ENCODE measurements around the gene PRDM13. TPM values are rescaled to one million over a fixed set of nuclear protein-coding genes. Genes with fewer than 3 reads are reported as not detected.
"Not testable (repeated sequence)": the region's sequence is repeated elsewhere in the genome, so short reads cannot be mapped to it uniquely, and the experiment has no call there.

PRDM13 gene
- total RNA-seq, 1 experiment from 2014 or later: 2.6 TPM

- in situ Hi-C loops (cut with HindIII; ENCODE audit: low pct_unique_long_range_greater_than_20kb, low sequenced_read_pairs): no loop called here
- peak; percentile 86 for DNase-seq (ENCODE audit: low read depth, low spot score)
These were observed 13.7 kb upstream of the PRDM13 start for GRCh38 chr6:99592900-99593299.

- in situ Hi-C loops (cut with HindIII; ENCODE audit: low pct_unique_long_range_greater_than_20kb, low sequenced_read_pairs): not testable (repeated sequence)
These were observed 11.9 kb upstream of the PRDM13 start for GRCh38 chr6:99594696-99595095.

GRCh38 chr6:99602520-99603420 is 3.9 kb upstream of the PRDM13 start:
- in situ Hi-C loops (cut with HindIII; ENCODE audit: low pct_unique_long_range_greater_than_20kb, low sequenced_read_pairs): no loop called here
- DNase-seq (ENCODE audit: low read depth, low spot score): no peak

More at GRCh38 chr6:99594696-99595095, 11.9 kb upstream of the PRDM13 start:
- not testable (repeated sequence) for DNase-seq (ENCODE audit: low read depth, low spot score)

GRCh38 chr6:99603421-99604165 is 3.0 kb upstream of the PRDM13 start:
- no peak for DNase-seq (ENCODE audit: low read depth, low spot score)
- in situ Hi-C loops (cut with HindIII; ENCODE audit: low pct_unique_long_range_greater_than_20kb, low sequenced_read_pairs): no loop called here

GRCh38 chr6:99604166-99605073 is 2.2 kb upstream of the PRDM13 start:
- in situ Hi-C loops (cut with HindIII; ENCODE audit: low pct_unique_long_range_greater_than_20kb, low sequenced_read_pairs): no loop called here
- no peak for DNase-seq (ENCODE audit: low read depth, low spot score)

- in situ Hi-C loops (cut with HindIII; ENCODE audit: low pct_unique_long_range_greater_than_20kb, low sequenced_read_pairs): no loop called here
These were observed 1.4 kb upstream of the PRDM13 start for GRCh38 chr6:99605074-99605734.

GRCh38 chr6:99605911-99606655 is 550 bp upstream of the PRDM13 start:
- DNase-seq (ENCODE audit: low read depth, low spot score): no peak
- in situ Hi-C loops (cut with HindIII; ENCODE audit: low pct_unique_long_range_greater_than_20kb, low sequenced_read_pairs): no loop called here

More at GRCh38 chr6:99605074-99605734, 1.4 kb upstream of the PRDM13 start:
- no peak for DNase-seq (ENCODE audit: low read depth, low spot score)

GRCh38 chr6:99607416-99608036 is 893 bp downstream of the PRDM13 start:
- in situ Hi-C loops (cut with HindIII; ENCODE audit: low pct_unique_long_range_greater_than_20kb, low sequenced_read_pairs): no loop called here

GRCh38 chr6:99608059-99608885 is 1.6 kb downstream of the PRDM13 start:
- no peak for DNase-seq (ENCODE audit: low read depth, low spot score)
- in situ Hi-C loops (cut with HindIII; ENCODE audit: low pct_unique_long_range_greater_than_20kb, low sequenced_read_pairs): no loop called here

More at GRCh38 chr6:99607416-99608036, 893 bp downstream of the PRDM13 start:
- no peak for DNase-seq (ENCODE audit: low read depth, low spot score)

- in situ Hi-C loops (cut with HindIII; ENCODE audit: low pct_unique_long_range_greater_than_20kb, low sequenced_read_pairs): no loop called here
- no peak for DNase-seq (ENCODE audit: low read depth, low spot score)
These were observed 2.4 kb downstream of the PRDM13 start for GRCh38 chr6:99608886-99609482.

- DNase-seq (ENCODE audit: low read depth, low spot score): no peak
- in situ Hi-C loops (cut with HindIII; ENCODE audit: low pct_unique_long_range_greater_than_20kb, low sequenced_read_pairs): no loop called here
These were observed 3.4 kb downstream of the PRDM13 start for GRCh38 chr6:99609905-99610489.

GRCh38 chr6:99611148-99611547 is 4.5 kb downstream of the PRDM13 start:
- in situ Hi-C loops (cut with HindIII; ENCODE audit: low pct_unique_long_range_greater_than_20kb, low sequenced_read_pairs): no loop called here

GRCh38 chr6:99612551-99613408 is 6.1 kb downstream of the PRDM13 start:
- no peak for DNase-seq (ENCODE audit: low read depth, low spot score)
- in situ Hi-C loops (cut with HindIII; ENCODE audit: low pct_unique_long_range_greater_than_20kb, low sequenced_read_pairs): no loop called here

More at GRCh38 chr6:99611148-99611547, 4.5 kb downstream of the PRDM13 start:
- no peak for DNase-seq (ENCODE audit: low read depth, low spot score)

- in situ Hi-C loops (cut with HindIII; ENCODE audit: low pct_unique_long_range_greater_than_20kb, low sequenced_read_pairs): no loop called here
- peak; percentile 10 for DNase-seq (ENCODE audit: low read depth, low spot score)
These were observed 6.7 kb downstream of the PRDM13 start for GRCh38 chr6:99613409-99613704.

All from SK-MEL-5 (cell line).